SK-N-SH (cell line): ENCODE results near the gene PPEF2. TPM values are rescaled to one million over a fixed set of nuclear protein-coding genes. Genes with fewer than 3 reads are reported as not detected.

ENCODE experiments used
- CTCF ChIA-PET: fragments of 300-600, 350-600 bp; formaldehyde crosslinking; extraction: SDS; loops from one replicate; lab custom pipeline; 2021; lab: Yijun Ruan, JAX
- POLR2A ChIA-PET: fragments of 350-600 bp; sonication (Branson Sonifier 250); formaldehyde crosslinking; extraction: SDS; loops from one replicate; lab custom pipeline; 2020; ENCODE audit warnings: antibody characterized with exemption, inconsistent platforms; lab: Yijun Ruan, JAX
- DNase-seq: peaks from one replicate; pipeline ENCODE4 v3.0.0; 2012
- H2AFZ ChIP-seq: fragments of 200-600 bp; sonication (generic); 2 replicates; pipeline ENCODE4 v1.8.1; 2016; ENCODE audit warnings: antibody characterized with exemption, mild to moderate bottlenecking, low read depth
- H3F3A ChIP-seq: fragments of 200-600 bp; sonication (generic); replicated peaks from 2 replicates; pipeline ENCODE3; 2016; ENCODE audit warnings: antibody characterized with exemption, mild to moderate bottlenecking; ENCODE audit not compliant: insufficient read depth
- H3K27ac ChIP-seq, 2 experiments: fragments of 200-500 bp in 1 of 2; fragments of 200-600 bp in 1 of 2; sonication (Bioruptor generic) in 1 of 2; sonication (generic), shearing (Covaris generic) in 1 of 2; 2 replicates each; pipeline versions ENCODE4 v1.5.1 to v1.6.1; 2014 to 2016; ENCODE audit warnings: low read depth in 2 of 2, inconsistent platforms in 1 of 2, low read length in 1 of 2, mild to moderate bottlenecking in 1 of 2, mixed read lengths in 1 of 2
- H3K27me3 ChIP-seq: fragments of 200-600 bp; sonication (generic), shearing (Covaris generic); 2 replicates; pipeline ENCODE4 v1.6.1; 2016; ENCODE audit warnings: mixed run types; ENCODE audit not compliant: insufficient read depth
- H3K36me3 ChIP-seq, 2 experiments: fragments of 200-500 bp in 1 of 2; fragments of 200-600 bp in 1 of 2; sonication (Bioruptor generic) in 1 of 2; sonication (generic) in 1 of 2; replicated peaks in 1 of 2; 2 replicates each; pipeline versions ENCODE3 to v1.5.1; 2014 to 2016; ENCODE audit warnings: low read length in 1 of 2, mild to moderate bottlenecking in 1 of 2; ENCODE audit not compliant: insufficient read depth in 2 of 2, control insufficient read depth in 1 of 2
- H3K4me1 ChIP-seq, 2 experiments: fragments of 200-500 bp in 1 of 2; fragments of 200-600 bp in 1 of 2; sonication (Bioruptor generic) in 1 of 2; sonication (generic), shearing (Covaris generic) in 1 of 2; 2 replicates each; pipeline versions ENCODE4 v1.5.1 to v1.6.1; 2014 to 2016; ENCODE audit warnings: low read depth in 1 of 2, low read length in 1 of 2, mixed run types in 1 of 2; ENCODE audit not compliant: insufficient read depth in 2 of 2, control insufficient read depth in 1 of 2
- H3K4me2 ChIP-seq: fragments of 200-600 bp; sonication (generic), shearing (Covaris generic); 2 replicates; pipeline ENCODE4 v1.6.1; 2017; ENCODE audit warnings: mixed run types
- H3K4me3 ChIP-seq, 2 experiments: fragments of 200-500 bp in 1 of 2; fragments of 200-600 bp in 1 of 2; sonication (Bioruptor generic) in 1 of 2; sonication (generic), shearing (Covaris generic) in 1 of 2; 2 replicates each; pipeline versions ENCODE4 v1.5.1 to v1.8.1; 2014 to 2016; ENCODE audit warnings: low read depth in 2 of 2, inconsistent platforms in 1 of 2, low read length in 1 of 2, mild to moderate bottlenecking in 1 of 2, mixed read lengths in 1 of 2, moderate library complexity in 1 of 2
- H3K79me2 ChIP-seq: fragments of 200-600 bp; sonication (generic); 2 replicates; pipeline ENCODE4 v1.8.1; 2017; ENCODE audit warnings: mild to moderate bottlenecking; ENCODE audit not compliant: insufficient read depth
- H3K9ac ChIP-seq: fragments of 200-600 bp; sonication (generic); 2 replicates; pipeline ENCODE4 v1.6.1; 2017; ENCODE audit warnings: mixed run types
- H3K9me2 ChIP-seq: fragments of 200-600 bp; sonication (generic); 2 replicates; pipeline ENCODE4 v1.6.1; 2017; ENCODE audit warnings: mixed run types
- H3K9me3 ChIP-seq: fragments of 200-600 bp; sonication (generic); 2 replicates; pipeline ENCODE4 v1.6.1; 2017; ENCODE audit warnings: mixed run types, mild to moderate bottlenecking, moderate library complexity
- H4K20me1 ChIP-seq: fragments of 200-600 bp; sonication (generic); 2 replicates; pipeline ENCODE4 v1.6.1; 2017; ENCODE audit warnings: mild to moderate bottlenecking, mixed run types; ENCODE audit not compliant: insufficient read depth
- CHD2 ChIP-seq: fragments of 150-350 bp; IDR thresholded peaks from 2 replicates; pipeline ENCODE4 v1.6.1; 2018; ENCODE audit warnings: low read length; ENCODE audit not compliant: partially characterized antibody
- EP300 ChIP-seq, 2 experiments: IDR thresholded peaks; 2 replicates each; pipeline versions ENCODE4 v1.4.0 to v1.6.1; 2012; ENCODE audit warnings: borderline replicate concordance in 1 of 2, low read depth in 1 of 2, low read length in 1 of 2
- NFIC ChIP-seq: IDR thresholded peaks from 2 replicates; pipeline ENCODE4 v1.4.0; 2012; ENCODE audit warnings: borderline replicate concordance
- RFX5 ChIP-seq: IDR thresholded peaks from 2 replicates; pipeline ENCODE4 v1.6.1; 2012; ENCODE audit warnings: mild to moderate bottlenecking, improper control_type of control experiment, low read length
- TEAD4 ChIP-seq: IDR thresholded peaks from 2 replicates; pipeline ENCODE4 v1.4.0; 2012; ENCODE audit warnings: mild to moderate bottlenecking, borderline replicate concordance; ENCODE audit not compliant: insufficient read depth
- YY1 ChIP-seq: IDR thresholded peaks from 2 replicates; pipeline ENCODE4 v1.4.0; 2012; ENCODE audit warnings: low read depth, mild to moderate bottlenecking
- WGBS: methylation state at CpG from one replicate; pipeline ENCODE4 v1.1.6; 2017; ENCODE audit warnings: low lambda C conversion rate; 5-methylcytosine and 5-hydroxymethylcytosine counted together
- polyA plus RNA-seq, 3 experiments: library from polyadenylated mRNA; depleted of rRNA; stranded (reverse); fragments of >200 nt; gene quantifications; 2 replicates each; pipeline ENCODE4 v1.2.3, GENCODE V29; 2012
- TF ChIP-seq, protein P1 (sequence below): IDR thresholded peaks from 2 replicates; pipeline ENCODE4 v1.4.0; 2012; ENCODE audit warnings: low read depth, borderline replicate concordance
- TF ChIP-seq, protein P2 (sequence below): IDR thresholded peaks from 2 replicates; pipeline ENCODE4; 2012
- TF ChIP-seq, protein P3 (sequence below): fragments of 150-350 bp; IDR thresholded peaks from 2 replicates; pipeline ENCODE4 v1.6.1; 2017; ENCODE audit warnings: antibody characterized with exemption, low read length, low read depth, borderline replicate concordance
- TF ChIP-seq, protein P4 (sequence below): fragments of 150-350 bp; IDR thresholded peaks from 2 replicates; pipeline ENCODE4 v1.6.1; 2016; ENCODE audit warnings: mild to moderate bottlenecking, low read depth, low read length
- TF ChIP-seq, protein P5 (sequence below): IDR thresholded peaks from 2 replicates; pipeline ENCODE4 v1.4.0; 2012; ENCODE audit warnings: low read depth

Gene PPEF2
- polyA plus RNA-seq, 1 of the 3 experiments (the other 2 are of a cell fraction) = not detected

DNA sequence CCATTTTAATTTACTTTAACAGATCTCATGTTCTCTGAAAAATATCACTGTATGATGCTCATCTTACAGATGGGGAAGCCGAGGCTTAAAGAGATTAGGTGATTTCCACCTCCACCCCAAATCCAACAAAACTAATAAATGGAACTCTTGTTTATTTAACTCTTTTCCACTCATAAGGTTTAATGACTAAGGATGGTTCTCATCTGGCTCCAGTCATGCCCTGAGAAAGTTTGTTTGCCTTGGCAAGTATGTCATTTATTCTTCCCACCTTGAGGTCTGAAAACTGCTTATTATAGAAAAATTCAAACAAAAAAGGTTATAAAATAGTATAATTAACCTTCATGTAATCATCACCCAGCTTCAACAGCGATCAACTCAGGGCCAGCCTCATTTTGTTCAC, 56.3 kb downstream of the PPEF2 start (continued):
- TF ChIP-seq, protein P1, sequence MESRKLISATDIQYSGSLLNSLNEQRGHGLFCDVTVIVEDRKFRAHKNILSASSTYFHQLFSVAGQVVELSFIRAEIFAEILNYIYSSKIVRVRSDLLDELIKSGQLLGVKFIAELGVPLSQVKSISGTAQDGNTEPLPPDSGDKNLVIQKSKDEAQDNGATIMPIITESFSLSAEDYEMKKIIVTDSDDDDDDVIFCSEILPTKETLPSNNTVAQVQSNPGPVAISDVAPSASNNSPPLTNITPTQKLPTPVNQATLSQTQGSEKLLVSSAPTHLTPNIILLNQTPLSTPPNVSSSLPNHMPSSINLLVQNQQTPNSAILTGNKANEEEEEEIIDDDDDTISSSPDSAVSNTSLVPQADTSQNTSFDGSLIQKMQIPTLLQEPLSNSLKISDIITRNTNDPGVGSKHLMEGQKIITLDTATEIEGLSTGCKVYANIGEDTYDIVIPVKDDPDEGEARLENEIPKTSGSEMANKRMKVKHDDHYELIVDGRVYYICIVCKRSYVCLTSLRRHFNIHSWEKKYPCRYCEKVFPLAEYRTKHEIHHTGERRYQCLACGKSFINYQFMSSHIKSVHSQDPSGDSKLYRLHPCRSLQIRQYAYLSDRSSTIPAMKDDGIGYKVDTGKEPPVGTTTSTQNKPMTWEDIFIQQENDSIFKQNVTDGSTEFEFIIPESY = no peak
- TF ChIP-seq, protein P2, sequence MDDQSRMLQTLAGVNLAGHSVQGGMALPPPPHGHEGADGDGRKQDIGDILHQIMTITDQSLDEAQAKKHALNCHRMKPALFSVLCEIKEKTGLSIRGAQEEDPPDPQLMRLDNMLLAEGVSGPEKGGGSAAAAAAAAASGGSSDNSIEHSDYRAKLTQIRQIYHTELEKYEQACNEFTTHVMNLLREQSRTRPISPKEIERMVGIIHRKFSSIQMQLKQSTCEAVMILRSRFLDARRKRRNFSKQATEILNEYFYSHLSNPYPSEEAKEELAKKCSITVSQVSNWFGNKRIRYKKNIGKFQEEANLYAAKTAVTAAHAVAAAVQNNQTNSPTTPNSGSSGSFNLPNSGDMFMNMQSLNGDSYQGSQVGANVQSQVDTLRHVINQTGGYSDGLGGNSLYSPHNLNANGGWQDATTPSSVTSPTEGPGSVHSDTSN = no peak
- no peak for TF ChIP-seq RFX5
- TF ChIP-seq, all 33 proteins: peak for 0

DNA sequence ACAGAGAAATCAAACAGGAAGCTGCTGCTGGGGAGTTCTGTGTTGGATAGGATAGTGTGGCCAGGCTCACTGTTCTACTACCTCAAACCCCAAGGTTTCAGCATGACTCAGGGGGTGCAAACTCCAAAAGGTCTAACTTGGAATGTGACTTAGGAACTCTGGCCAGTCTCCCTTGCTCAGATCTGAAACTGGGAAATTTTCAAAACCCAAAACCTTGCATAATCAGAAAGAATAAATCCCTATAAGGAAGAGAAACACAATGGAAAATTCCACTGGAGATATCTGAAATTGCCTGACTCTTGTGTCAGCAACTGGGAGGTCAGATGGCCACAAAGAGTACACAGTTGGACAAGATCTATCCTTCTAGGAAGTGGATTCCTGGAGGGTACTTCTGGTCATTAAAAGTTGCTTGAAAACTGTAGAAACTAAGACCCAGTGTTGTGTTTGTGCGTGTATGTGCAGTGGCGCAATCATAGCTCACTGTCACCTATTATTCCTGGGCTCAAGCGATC, 58.0 kb downstream of the PPEF2 start:
- TF ChIP-seq EP300 (IDR thresholded peaks at IDR 0.05; ENCODE audit: borderline replicate concordance in 1 of 2, low read depth in 1 of 2, low read length in 1 of 2) = no peak
- TF ChIP-seq, protein P3, sequence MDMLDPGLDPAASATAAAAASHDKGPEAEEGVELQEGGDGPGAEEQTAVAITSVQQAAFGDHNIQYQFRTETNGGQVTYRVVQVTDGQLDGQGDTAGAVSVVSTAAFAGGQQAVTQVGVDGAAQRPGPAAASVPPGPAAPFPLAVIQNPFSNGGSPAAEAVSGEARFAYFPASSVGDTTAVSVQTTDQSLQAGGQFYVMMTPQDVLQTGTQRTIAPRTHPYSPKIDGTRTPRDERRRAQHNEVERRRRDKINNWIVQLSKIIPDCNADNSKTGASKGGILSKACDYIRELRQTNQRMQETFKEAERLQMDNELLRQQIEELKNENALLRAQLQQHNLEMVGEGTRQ = no peak
- TF ChIP-seq YY1 = no peak
- no peak for TF ChIP-seq RFX5
- TF ChIP-seq TEAD4 = no peak
- TF ChIP-seq, protein P1 = no peak
- TF ChIP-seq, protein P4, sequence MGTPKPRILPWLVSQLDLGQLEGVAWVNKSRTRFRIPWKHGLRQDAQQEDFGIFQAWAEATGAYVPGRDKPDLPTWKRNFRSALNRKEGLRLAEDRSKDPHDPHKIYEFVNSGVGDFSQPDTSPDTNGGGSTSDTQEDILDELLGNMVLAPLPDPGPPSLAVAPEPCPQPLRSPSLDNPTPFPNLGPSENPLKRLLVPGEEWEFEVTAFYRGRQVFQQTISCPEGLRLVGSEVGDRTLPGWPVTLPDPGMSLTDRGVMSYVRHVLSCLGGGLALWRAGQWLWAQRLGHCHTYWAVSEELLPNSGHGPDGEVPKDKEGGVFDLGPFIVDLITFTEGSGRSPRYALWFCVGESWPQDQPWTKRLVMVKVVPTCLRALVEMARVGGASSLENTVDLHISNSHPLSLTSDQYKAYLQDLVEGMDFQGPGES = no peak
- TF ChIP-seq, protein P5, sequence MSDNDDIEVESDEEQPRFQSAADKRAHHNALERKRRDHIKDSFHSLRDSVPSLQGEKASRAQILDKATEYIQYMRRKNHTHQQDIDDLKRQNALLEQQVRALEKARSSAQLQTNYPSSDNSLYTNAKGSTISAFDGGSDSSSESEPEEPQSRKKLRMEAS = no peak
- TF ChIP-seq CHD2 = no peak
- no peak for TF ChIP-seq NFIC
- ChIA-PET POLR2A (no interaction called here), CTCF (interaction anchor here (1.6 kb wide), 1 partner anchor 10 kb away, joined by 3 read pairs; no protein-coding TSS in a partner anchor)
- Histone ChIP-seq H2AFZ (peak overlapping the region; percentile 58; the same call in 1 of the 2 replicates), H3K9ac (no peak overlapping the region), H3K4me2 (no peak overlapping the region; the same call in 1 of the 2 replicates), H3K79me2 (no peaks in the 10 kb centered on the region), H3K4me3 (no peak overlapping the region), H3K9me3 (no peaks in the 10 kb centered on the region), H3K4me1 (no peaks in the 10 kb centered on the region), H3K27me3 (no peaks in the 10 kb centered on the region), H3F3A (no peaks in the 10 kb centered on the region), H3K36me3 (no peaks in the 10 kb centered on the region), H4K20me1 (no peaks in the 10 kb centered on the region), H3K9me2 (no peaks in the 10 kb centered on the region), H3K27ac (no peak overlapping the region; a peak in 1 of 4 replicates)
- DNase-seq = no peak
- 83% methylated on average over 3 of the region's 3 CpGs for WGBS
